Esophagus muscularis mucosa (tissue), 4 donors: ENCODE results near the gene PRPF18.

Experiments used
- CTCF ChIP-seq, 3 experiments: fragments of 200-600 bp in 2 of 3; fragments of 450-650 bp in 1 of 3; sonication (generic) in 2 of 3; IDR thresholded peaks; one replicate each; pipeline ENCODE4 v1.5.1; 2017 to 2019; ENCODE audit warnings: antibody characterized with exemption in 3 of 3, mild to moderate bottlenecking in 2 of 3, moderate library complexity in 1 of 3
- EP300 ChIP-seq: sonication (generic); formaldehyde crosslinking; IDR thresholded peaks from one replicate; pipeline ENCODE4 v1.6.1; 2017; ENCODE audit warnings: antibody characterized with exemption
- POLR2A ChIP-seq: fragments of 450-650 bp; IDR thresholded peaks from one replicate; pipeline ENCODE4 v1.6.1; 2017; ENCODE audit warnings: antibody characterized with exemption, moderate library complexity, mild to moderate bottlenecking, low read depth
- POLR2AphosphoS5 ChIP-seq, 2 donors: sonication (generic); formaldehyde crosslinking; IDR thresholded peaks; one replicate each; pipeline ENCODE4 v1.6.1; 2017; ENCODE audit warnings: antibody characterized with exemption in 2 of 2

DNA sequence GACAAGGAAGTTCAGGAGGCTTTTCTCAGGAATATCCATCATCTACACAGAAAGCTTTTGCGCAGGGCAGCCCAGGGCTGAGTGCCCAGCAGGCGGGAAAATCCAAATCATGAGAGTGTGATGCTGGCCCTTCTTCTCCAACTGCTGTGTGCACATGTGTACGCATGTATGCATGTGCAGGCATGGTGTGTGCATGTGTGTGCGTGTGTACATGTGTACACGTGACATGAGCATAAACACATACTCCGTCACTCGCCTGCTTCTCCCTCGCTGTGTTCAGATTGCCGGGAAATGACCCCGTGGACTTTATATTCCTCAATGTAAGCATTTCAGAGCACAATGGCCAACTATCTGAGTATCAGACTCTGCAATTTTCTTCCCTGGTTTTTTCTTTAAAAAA lies 85.1 kb downstream of the PRPF18 start:
- TF ChIP-seq CTCF (IDR thresholded peaks at IDR 0.05) (no peak), POLR2A (no peak), EP300 (no peak), POLR2AphosphoS5 (IDR thresholded peaks at IDR 0.05) (no peak)
